Measurements from ENCODE around the gene SHFL.

DNA sequence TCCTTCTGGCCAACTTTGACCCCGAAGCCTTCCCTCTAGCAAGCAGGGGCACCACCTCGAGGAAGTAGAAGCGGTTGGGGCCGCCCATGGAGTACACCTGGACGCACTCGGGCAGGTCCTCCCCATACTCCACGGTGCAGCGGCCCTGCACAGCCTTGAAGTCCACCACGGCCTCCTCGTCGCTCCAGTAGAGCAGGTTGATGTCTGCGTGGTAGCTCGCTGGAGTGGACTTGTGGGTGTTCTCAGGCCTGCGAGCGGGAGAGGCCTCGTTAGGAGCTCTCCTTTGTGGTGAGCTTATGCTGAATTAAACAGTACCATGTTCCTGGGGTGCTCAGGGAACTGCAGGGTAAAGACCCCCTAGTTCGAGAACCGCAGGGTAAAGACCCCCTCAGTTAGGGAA is 55.9 kb downstream of the SHFL start:
- TF ChIP-seq POLR2A (IDR thresholded peaks at IDR 0.05) = no peak
- TF ChIP-seq, protein P1, sequence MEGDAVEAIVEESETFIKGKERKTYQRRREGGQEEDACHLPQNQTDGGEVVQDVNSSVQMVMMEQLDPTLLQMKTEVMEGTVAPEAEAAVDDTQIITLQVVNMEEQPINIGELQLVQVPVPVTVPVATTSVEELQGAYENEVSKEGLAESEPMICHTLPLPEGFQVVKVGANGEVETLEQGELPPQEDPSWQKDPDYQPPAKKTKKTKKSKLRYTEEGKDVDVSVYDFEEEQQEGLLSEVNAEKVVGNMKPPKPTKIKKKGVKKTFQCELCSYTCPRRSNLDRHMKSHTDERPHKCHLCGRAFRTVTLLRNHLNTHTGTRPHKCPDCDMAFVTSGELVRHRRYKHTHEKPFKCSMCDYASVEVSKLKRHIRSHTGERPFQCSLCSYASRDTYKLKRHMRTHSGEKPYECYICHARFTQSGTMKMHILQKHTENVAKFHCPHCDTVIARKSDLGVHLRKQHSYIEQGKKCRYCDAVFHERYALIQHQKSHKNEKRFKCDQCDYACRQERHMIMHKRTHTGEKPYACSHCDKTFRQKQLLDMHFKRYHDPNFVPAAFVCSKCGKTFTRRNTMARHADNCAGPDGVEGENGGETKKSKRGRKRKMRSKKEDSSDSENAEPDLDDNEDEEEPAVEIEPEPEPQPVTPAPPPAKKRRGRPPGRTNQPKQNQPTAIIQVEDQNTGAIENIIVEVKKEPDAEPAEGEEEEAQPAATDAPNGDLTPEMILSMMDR (IDR thresholded peaks at IDR 0.05) = no peak

Data from right lobe of liver (tissue), 4 donors.